IPS-18c (cell line): ENCODE results near the gene TPST1.
"Not testable (repeated sequence)": the region's sequence is repeated elsewhere in the genome, so short reads cannot be mapped to it uniquely, and the experiment has no call there.

Source experiments
- H3K4me3 ChIP-seq: 2 replicates; pipeline ENCODE4 v1.7.0; 2013; ENCODE audit warnings: low read depth, mild to moderate bottlenecking, low read length, moderate library complexity; ENCODE audit not compliant: insufficient read depth
- H3K9me3 ChIP-seq: one replicate; pipeline ENCODE4 v1.6.1; 2013; ENCODE audit warnings: mild to moderate bottlenecking, low read length, moderate library complexity; ENCODE audit not compliant: control insufficient read depth, insufficient read depth

Gene TPST1

DNA sequence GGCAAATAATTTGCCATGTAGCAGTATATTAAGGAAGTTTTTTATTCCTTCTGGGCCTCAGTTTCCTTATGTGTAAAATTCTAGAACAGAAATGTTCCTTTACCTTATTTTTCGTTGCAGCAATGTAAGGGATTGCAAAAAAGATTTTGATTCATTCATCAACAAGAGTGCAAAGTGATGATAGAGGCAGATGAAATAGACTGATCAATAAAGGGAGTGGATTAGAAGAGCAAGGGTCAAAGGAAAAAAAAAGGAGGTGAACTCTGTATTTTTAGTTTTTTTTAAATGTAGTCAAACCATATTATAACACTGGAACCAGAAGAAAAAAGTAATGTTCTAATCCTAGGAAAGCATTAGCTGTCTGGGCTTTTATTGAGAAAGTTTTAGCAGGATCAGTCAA, 14.7 kb downstream of the TPST1 start:
- Histone ChIP-seq H3K4me3 (no peak overlapping the region), H3K9me3 (no peaks in the 10 kb centered on the region)

DNA sequence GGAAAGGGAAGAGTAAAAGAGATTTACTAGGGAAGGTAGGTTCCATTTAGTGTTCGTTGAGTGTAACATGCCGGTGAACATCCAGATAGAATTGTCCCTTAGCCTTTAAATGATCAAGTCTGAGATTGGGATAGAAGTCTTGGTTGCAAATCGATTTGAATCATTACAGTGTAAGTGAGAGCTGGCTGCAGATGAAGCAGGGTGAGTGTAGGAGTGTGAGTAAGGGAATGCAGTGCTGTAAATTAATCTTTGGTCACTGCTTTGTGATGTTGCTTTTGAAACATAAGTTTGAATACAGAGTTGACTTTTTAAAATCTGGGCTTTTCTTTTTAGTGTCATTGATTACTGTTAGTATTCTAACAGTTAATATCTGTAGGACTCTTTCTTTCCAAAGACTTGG, 16.3 kb downstream of the TPST1 start:
- Histone ChIP-seq H3K4me3 (no peak overlapping the region), H3K9me3 (no peaks in the 10 kb centered on the region)

DNA sequence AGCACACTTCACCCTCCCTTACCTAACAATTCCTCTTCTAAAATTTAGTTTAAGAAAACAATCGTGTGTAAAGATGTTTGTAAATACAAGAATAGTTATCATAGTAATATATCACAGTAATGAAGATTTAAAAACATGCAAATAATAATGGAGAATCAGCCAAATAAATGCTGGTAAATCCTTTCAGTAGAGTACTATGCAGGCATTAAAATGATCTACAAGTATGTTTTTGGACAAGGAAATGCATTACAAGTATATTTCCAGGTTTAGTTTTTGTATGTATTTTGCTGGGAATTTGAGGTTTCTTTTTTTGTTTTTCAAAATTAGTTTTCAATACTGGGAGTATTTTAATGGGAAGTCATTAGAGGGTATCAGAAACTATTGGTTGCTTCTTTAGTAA, 22.7 kb downstream of the TPST1 start:
- Histone ChIP-seq H3K4me3 (no peak overlapping the region), H3K9me3 (no peaks in the 10 kb centered on the region)

DNA sequence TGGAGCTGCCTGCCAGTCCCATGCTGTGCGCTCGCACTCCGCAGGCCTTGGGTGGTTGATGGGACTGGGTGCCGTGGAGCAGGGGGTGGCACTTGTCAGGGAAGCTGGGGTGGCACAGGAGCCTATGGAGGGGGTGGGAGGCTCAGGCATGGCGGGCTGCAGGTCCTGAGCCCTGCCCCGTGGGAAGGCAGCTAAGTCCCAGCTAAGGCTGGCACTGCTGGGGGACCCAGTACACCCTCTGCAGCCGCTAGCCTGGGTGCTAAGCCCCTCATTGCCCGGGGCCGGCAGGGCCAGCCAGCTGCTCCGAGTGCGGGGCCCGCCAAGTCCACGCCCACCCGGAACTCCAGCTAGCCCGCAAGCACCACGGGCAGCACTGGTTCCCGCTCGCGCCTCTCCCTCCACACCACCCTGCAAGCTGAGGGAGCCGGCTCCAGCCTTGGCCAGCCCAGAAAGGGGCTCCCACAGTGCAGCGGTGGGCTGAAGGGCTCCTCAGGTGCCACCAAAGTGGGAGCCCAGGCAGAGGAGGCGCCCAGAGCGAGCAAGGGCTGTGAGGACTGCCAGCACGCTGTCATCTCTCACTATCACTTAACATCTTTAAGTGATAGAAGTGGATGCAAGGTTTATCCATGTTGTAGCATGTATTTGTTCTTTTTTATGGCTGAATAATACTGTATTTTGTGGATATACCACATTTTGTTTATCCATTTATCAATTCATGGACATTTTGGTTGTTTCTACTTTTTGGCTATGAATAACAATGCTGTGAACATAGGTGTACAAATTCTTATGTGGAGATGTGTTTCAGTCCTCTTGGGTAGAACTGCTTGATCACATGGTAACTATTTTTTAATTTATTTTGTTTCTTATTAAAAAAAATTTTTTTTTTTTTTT, 26.4 kb downstream of the TPST1 start:
- H3K4me3 ChIP-seq, H3K9me3 ChIP-seq: not testable (repeated sequence)

DNA sequence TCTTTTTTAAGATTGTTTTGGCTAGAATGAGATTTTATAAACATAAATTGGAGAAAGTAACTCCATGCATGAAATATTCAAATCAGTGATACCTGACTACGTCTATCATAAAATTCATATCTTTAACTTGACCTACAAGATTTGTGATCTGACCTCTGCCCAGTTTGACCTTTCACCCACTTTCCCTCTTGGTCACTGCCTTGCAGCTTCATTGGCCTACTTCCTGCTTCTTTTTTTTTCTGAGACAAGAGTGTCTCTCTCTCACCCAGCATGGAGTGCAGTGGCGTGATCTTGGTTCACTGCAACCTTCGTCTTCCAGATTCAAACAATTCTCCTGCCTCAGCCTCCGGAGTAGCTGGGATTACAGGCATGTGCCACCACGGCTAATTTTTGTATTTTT, 28.5 kb downstream of the TPST1 start:
- Histone ChIP-seq H3K9me3 (no peaks in the 10 kb centered on the region), H3K4me3 (no peak overlapping the region)

DNA sequence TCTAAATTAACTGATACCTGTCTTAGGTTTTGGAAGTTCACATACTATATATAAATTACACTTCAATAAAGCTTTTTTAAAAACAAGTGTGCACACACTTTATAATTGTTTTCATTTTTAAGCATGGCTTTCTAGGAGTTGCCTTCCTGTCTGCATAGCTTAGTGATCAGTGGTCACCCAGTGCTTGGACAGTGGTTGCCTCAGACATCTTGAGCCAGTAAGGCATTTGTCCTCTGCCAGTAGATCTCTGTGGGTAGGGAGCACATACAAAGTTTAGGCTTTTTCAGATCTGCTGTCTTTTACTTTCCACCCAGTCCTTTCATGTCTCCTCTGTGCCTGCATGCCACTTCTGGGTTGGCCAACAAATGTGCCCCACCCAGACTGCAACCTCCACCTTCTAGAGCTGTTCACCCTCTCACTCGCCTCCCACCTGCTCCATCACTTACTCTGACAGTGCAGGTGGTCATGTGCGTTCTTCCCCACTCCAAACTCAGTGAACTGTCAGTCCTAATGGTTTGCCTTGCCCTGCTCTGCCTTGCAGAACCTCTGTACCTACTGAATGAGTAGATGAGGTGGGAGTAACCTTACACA, 31.7 kb downstream of the TPST1 start:
- Histone ChIP-seq H3K9me3 (no peaks in the 10 kb centered on the region), H3K4me3 (no peak overlapping the region)

DNA sequence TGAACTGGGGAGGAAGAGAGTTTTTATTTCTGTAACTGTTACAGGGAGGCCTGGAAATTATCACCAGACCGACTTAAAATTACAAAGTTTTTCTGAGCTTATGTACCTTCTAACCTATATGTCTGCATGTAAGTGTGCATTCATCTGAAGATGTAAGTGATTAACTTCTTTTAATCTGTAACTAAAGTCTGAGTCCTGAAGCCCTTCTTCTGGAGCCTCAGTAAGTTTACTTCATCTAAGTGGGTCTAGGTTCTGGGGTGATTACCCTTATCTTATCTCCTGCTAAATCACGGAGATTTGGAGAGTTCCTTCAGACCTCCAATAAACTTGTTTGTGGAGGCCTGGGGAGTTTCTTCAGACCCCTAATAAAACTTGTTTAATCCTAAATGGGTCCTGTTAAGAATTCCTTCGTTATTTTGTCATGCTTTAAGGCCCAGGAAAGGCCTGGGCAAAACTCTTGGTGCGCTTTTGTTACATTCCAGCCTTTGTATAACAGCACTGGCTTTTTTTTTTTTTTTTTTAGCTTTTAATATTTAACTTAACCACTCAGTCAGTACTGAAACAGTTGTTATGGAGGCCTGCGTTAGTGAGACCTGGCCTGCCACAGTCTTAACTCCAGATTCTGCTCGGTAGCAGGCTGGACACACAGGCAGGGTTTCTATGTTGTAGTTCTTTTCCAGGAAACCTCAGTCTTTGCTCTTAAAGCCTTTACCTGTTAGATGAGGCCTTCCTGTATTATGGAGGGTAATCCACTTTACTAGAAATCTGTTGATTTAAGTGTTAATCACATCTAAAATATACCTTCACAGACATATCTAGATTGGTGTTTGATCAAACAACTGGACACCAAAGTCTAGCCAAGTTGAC, 33.0 kb downstream of the TPST1 start:
- Histone ChIP-seq H3K4me3 (no peak overlapping the region), H3K9me3 (no peaks in the 10 kb centered on the region)

DNA sequence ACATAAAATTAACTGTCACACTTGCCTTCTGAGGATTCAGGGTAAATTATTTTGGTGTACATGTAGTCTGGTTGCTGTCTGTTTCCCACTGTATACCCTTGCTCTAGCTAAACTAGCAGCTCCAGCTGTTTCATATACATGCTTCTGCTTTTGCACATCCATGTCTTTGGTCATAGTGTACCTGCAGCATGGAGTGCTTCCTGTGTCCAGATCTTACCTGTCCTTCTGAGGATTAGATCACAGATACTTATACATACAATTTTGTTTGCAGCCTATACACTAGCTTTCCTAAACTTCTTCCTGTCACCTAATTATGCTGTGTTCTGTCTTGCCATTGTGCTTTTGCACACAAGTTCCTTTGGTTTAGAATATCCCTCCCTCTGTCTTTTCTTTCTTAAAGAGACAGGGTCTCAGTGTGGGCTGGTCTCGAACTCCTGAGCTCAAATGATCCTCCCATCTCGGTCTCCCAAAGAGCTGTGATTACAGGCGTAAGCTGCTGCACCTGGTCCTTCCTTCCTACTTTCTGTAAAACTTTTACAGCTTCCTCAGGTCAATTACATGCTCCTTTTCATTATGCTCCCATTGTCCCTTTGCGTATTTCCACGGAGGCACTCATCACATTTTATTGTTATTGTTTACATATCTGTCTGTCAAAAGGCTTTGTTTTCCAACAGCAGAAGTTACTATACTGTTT, 33.8 kb downstream of the TPST1 start:
- H3K9me3 ChIP-seq = no peaks in the 10 kb centered on the region
- no peak overlapping the region for H3K4me3 ChIP-seq

DNA sequence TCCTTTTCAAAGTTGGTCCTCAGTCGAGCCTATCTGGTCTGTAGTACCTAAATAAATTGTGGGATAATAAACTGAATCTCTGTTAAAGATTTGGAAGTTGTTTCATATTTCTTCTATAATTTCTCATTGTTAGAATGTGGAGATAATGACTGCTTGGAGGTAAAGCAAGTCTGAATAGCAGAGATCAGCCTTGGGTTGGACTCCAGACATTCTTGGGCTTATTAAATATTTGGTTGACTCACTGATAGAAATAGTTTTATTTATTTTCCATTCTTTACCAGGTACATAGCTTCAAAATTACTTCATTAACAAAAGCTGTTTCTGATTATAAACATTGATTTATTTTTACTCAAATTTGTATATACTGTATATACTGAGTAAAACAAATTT, 34.3 kb downstream of the TPST1 start:
- no peak overlapping the region for H3K4me3 ChIP-seq
- H3K9me3 ChIP-seq = no peaks in the 10 kb centered on the region

DNA sequence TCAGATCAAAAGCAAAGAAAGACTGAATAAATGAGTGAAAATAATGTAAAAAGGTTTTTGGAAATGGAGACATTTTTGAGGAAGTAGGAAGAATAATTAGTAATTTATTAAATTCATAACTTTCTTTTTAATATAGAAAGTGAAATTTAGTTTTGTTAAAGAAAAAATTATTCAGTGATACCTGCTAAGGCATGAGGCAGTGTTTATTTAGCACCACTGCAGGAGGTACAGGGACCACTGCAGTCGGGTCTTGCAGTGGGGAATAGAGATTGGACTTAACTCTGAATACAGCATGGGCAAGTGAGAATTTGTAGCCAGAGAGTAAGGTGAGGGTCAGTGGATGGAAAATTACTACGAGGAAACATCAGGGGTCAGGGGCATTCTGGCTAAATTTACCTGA, 39.9 kb downstream of the TPST1 start:
- Histone ChIP-seq H3K9me3 (no peaks in the 10 kb centered on the region), H3K4me3 (no peak overlapping the region)

DNA sequence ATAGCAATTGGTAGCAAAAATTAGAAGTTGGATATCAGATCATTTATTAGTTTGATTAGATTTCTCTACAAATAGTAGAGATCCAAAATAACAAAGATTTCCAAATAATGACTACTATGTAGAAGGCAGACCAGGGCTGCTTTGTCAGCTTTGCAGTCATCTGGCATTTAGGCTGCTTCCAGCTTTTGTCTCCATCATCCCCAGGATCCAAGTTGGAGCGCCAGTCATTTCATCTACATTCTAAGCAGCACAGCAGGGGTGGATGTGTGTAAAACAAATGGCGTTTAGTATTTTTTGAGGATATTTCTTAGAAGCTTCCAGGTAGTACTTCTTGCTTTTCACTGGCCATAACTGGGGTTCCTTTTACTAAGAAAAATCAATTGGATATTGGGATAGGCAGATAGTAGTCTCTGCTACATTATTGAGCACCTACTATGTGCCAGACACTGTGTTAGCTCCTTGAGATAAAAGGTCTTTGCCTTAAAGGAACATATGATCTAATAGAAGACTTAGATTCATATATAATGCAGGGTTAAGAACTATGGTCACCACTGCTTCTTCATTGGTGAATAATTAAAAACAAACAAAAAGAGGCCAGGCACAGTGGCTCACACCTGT, 41.5 kb downstream of the TPST1 start:
- no peak overlapping the region for H3K4me3 ChIP-seq
- H3K9me3 ChIP-seq = no peaks in the 10 kb centered on the region

DNA sequence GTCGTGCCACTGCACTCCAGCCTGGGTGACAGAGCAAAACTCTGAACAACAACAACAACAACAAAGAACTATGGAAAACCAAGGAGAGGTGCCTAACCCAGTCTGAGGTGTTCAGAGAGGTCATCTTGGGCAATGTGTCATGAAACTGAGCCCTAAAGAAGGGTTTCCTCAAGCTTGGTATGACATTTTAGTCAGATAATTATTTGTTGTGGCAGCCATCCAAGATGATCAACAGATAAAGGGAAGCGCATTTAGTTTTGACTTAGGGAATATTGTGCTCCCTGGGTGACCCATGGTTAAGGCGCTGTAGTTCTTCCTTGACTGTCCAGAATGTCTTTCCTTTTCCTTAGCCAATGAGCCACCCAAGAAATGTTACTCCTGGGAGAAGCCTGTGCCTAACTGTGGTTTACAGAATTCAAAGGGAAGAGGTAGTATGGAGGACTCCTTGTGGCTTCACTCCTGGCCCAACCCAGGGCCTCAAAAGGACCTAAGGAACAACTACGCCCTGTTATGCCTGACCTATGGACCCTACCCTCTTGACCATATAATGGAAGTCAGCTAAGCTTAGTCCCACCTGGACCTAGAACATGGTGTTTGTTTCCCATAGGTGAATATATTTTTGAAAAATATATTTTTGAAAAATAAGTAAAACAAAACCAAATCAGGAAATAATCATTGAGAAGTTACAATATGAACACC, 42.4 kb downstream of the TPST1 start:
- H3K4me3 ChIP-seq = no peak overlapping the region
- no peaks in the 10 kb centered on the region for H3K9me3 ChIP-seq

DNA sequence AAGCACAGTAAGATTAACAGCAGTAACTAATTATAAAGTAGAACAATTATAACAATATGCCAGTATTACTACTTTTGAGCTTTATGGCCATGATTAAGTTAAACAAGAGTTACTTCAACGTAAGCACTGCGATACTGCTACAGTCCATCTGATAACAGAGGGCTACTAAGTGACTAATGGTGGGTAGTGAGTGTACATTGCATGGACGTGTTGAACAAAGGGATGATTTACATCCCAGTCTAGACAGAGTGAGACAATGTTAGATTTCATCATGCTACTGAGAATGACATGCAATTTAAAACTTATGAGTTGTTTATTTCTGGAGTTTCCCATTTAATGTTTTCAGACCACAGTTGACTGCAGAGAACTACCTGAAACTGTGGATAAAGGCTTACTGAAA, 45.6 kb downstream of the TPST1 start:
- Histone ChIP-seq H3K9me3 (peaks cover 2% of the 10 kb centered on the region), H3K4me3 (no peak overlapping the region)

DNA sequence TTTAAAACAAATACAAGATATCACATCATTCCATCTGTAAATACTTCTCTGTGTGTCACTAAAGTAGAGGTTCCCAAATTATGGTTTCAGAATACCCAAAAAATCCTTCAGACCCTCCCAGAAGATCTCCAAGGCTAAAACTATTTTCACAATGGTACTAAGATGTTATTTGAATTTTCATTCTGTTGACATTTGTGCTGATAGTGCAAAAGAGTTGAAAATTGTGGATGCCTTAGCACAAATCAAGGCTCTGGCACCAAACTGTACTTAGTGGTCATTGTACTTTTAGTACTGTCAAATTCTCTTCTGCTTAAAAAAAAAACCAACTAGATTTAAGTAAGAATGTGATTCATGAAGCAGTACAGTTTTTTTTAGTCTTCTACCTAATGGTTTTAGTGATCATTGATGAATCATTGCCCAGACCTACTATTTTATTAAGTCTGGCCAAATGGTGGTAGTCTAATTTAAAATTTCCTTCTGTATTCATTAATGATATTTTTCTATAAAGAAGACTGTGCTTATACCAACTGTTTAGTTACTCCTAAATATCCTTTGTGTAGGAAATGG, 50.5 kb downstream of the TPST1 start:
- Histone ChIP-seq H3K9me3 (peaks cover 2% of the 10 kb centered on the region), H3K4me3 (no peak overlapping the region)

DNA sequence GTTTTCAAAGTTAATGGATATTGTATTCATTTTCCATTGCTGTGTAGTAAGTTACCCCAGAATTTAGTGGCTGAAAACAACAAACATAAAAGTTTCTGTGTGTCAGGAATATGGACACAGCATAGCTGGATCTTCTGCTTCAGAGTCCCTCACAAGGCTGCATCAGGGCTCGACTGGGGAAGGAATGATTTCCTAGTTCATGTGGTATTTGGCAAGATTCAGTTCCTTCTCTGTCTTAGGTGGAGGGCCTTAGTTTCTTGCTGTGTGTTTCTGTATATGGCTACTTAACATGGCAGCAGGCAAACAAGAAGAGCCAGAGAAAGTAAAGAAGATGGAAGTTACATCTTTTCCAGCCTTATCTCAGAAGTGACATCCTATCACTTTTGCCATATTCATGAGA, 51.1 kb downstream of the TPST1 start:
- Histone ChIP-seq H3K9me3 (peaks cover 2% of the 10 kb centered on the region), H3K4me3 (no peak overlapping the region)

DNA sequence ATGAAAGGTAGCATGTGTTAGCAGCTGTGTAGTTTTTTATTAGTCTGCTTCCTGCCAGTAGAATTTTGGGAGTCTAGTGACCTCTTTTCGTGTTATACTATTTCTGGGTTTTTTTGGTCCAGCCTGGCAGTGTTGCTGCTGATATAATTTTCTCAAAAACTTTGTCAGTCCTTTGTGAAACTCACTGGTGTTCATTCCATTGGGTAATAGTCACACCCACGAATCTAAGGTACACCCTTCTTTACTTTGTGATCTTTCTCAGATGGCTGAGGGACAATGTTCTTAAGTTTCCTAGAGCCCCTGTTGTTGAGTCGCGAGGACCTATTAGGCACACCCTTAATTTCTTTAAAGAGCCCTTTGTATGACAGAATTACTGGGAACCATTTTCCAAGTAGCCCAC, 52.3 kb downstream of the TPST1 start:
- H3K4me3 ChIP-seq = no peak overlapping the region
- H3K9me3 ChIP-seq = peaks cover 2% of the 10 kb centered on the region
